ENCODE results near the gene BET1L.
"Not testable (repeated sequence)": the region's sequence is repeated elsewhere in the genome, so short reads cannot be mapped to it uniquely, and the experiment has no call there.

Gene BET1L

GRCh38 chr11:197741-198235, 9.4 kb downstream of the BET1L start:
- no peaks in the 10 kb centered on the region for H3K36me3 ChIP-seq (ENCODE audit: insufficient read depth, low read length)
- H4K20me1 ChIP-seq (ENCODE audit: insufficient read depth, low read length, poor library complexity, severe bottlenecking), result no peaks in the 10 kb centered on the region
- no peaks in the 10 kb centered on the region for H3K9me2 ChIP-seq (replicated peaks; ENCODE audit: low read depth, low read length)
- H2AFZ ChIP-seq (ENCODE audit: low read length), result no peak overlapping the region
- no peak overlapping the region for H3K9ac ChIP-seq (ENCODE audit: low read depth, low read length, poor library complexity, severe bottlenecking)
- H3K4me3 ChIP-seq (ENCODE audit: low read length, poor library complexity, severe bottlenecking), result no peak overlapping the region
- H3K4me1 ChIP-seq (ENCODE audit: insufficient read depth, low read length, poor library complexity, severe bottlenecking), result peaks cover 11% of the 10 kb centered on the region
- no peaks in the 10 kb centered on the region for H3K27me3 ChIP-seq (ENCODE audit: insufficient read depth, low read length, poor library complexity, severe bottlenecking)
- no peak overlapping the region for H3K4me2 ChIP-seq (ENCODE audit: low read depth, low read length, poor library complexity, severe bottlenecking)
- H3K9me3 ChIP-seq (ENCODE audit: insufficient read depth, low read depth, low read length), result no peaks in the 10 kb centered on the region
- H3K79me2 ChIP-seq (ENCODE audit: insufficient read depth, low read length), result no peaks in the 10 kb centered on the region
- TF ChIP-seq EZH2phosphoT487 (IDR thresholded peaks at IDR 0.05; ENCODE audit: borderline replicate concordance) (no peak), CTCF (conservative IDR thresholded peaks at IDR 0.05; ENCODE audit: low read length) (no peak)
- no peaks in the 10 kb centered on the region for H3F3A ChIP-seq (ENCODE audit: low read depth)

DNA sequence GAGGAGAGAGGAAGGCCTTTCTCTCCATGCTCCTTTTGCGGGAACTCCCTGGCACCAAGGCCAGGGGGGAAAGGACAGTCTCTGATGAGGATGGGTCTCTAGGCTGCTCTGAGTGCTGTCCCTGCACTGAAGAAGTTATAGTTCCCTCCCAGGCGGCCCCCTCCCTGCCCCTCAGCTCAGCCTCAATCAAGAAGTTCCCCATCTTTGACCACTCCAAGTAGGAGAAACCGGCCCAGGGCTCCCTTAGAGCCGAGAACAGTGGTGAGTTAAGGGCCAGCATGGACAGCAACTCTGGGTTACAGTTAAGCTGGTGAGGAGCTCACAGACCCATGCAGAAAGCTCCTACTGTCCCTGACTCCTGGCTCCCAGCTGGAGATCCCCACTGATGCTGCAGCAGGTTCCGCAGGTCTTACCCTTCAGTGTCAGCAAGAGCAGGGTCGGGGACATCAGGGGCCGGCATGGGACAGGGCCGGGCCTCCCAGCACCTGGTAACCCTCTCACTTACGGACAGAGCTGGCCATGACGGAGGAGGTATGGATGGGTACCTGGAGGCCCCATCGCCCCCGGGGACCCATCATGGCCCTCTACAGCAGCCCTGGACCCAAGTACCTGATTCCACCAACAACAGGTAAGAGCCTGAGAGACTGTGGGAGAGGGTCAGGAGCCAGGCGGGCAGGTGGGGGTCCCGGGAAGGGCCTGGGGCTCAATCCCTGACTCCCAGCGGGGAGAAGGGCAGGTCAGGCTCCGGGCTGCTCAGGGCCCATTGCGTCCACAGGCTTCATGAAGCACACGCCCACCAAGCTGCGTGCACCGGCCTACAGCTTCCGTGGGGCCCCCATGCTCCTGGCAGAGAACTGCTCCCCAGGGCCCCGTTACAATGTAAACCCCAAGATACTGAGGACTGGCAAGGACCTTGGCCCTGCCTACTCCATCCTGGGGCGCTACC, 10.1 kb downstream of the BET1L start:
- Histone ChIP-seq H3K36me3 (ENCODE audit: insufficient read depth, low read length) (no peaks in the 10 kb centered on the region), H3K9me3 (ENCODE audit: insufficient read depth, low read depth, low read length) (no peaks in the 10 kb centered on the region), H3K4me2 (ENCODE audit: low read depth, low read length, poor library complexity, severe bottlenecking) (no peak overlapping the region), H2AFZ (ENCODE audit: low read length) (no peak overlapping the region), H3K9me2 (replicated peaks; ENCODE audit: low read depth, low read length) (no peaks in the 10 kb centered on the region), H3K4me1 (ENCODE audit: insufficient read depth, low read length, poor library complexity, severe bottlenecking) (peaks cover 7% of the 10 kb centered on the region), H3K79me2 (ENCODE audit: insufficient read depth, low read length) (no peaks in the 10 kb centered on the region), H3K4me3 (ENCODE audit: low read length, poor library complexity, severe bottlenecking) (no peak overlapping the region), H3K27me3 (ENCODE audit: insufficient read depth, low read length, poor library complexity, severe bottlenecking) (no peaks in the 10 kb centered on the region), H4K20me1 (ENCODE audit: insufficient read depth, low read length, poor library complexity, severe bottlenecking) (no peaks in the 10 kb centered on the region), H3K9ac (ENCODE audit: low read depth, low read length, poor library complexity, severe bottlenecking) (no peak overlapping the region), H3F3A (ENCODE audit: low read depth) (no peaks in the 10 kb centered on the region)
- TF ChIP-seq EZH2phosphoT487 (IDR thresholded peaks at IDR 0.05; ENCODE audit: borderline replicate concordance), result no peak
- TF ChIP-seq CTCF (conservative IDR thresholded peaks at IDR 0.05; ENCODE audit: low read length), result no peak

DNA sequence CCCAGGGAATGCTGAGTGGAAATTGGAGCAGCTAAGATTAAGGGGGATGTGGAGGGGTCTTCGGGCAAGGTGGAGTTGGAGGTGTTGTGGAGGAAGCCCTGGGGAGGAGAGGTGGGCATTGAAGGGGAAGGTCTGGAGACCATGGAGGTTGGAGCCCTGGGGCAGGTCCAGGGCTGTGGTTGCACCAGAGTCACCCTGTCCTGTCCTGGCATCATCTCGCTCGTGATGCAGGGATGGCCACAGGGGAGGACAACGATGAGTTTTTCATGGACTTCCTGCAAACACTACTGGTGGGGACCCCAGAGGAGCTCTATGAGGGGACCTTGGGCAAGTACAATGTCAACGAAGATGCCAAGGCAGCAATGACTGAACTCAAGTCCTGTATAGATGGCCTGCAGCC, 13.7 kb downstream of the BET1L start:
- H3F3A ChIP-seq (ENCODE audit: low read depth); H3K4me1 ChIP-seq (ENCODE audit: insufficient read depth, low read length, poor library complexity, severe bottlenecking); H3K4me3 ChIP-seq (ENCODE audit: low read length, poor library complexity, severe bottlenecking); H3K9me3 ChIP-seq (ENCODE audit: insufficient read depth, low read depth, low read length); H3K79me2 ChIP-seq (ENCODE audit: insufficient read depth, low read length); H3K4me2 ChIP-seq (ENCODE audit: low read depth, low read length, poor library complexity, severe bottlenecking); H2AFZ ChIP-seq (ENCODE audit: low read length); H3K27me3 ChIP-seq (ENCODE audit: insufficient read depth, low read length, poor library complexity, severe bottlenecking); H3K9ac ChIP-seq (ENCODE audit: low read depth, low read length, poor library complexity, severe bottlenecking); H4K20me1 ChIP-seq (ENCODE audit: insufficient read depth, low read length, poor library complexity, severe bottlenecking); H3K36me3 ChIP-seq (ENCODE audit: insufficient read depth, low read length); H3K9me2 ChIP-seq (replicated peaks; ENCODE audit: low read depth, low read length): not testable (repeated sequence)

DNA sequence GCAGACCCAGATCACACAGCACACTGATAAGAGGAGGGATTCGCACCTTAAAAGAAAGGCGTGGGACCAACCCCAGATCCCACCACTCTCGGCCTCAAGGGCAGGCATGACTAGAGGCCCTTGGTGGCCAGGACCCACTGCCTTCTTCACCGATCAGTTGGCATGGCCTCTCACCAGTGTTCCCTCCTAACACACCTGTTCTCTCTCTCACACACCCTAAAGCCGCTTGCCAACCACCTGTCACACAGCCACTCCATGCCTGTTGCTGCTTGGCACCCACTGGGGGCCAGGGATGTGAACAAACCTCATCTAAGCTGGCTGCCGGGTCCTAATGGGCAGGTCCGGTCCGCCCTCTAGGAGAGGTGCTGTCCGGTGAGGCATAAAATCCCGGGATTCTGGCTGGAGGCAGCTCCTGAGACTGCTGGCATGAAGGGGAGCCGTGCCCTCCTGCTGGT, 14.5 kb downstream of the BET1L start, which contains the start of gene SCGB1C1:
Gene SCGB1C1, plus strand, starts transcription at position 405 of the 455 bp plus-strand sequence. Its CDS starts 22 bp downstream, at position 427.
- H4K20me1 ChIP-seq (ENCODE audit: insufficient read depth, low read length, poor library complexity, severe bottlenecking); H2AFZ ChIP-seq (ENCODE audit: low read length); H3F3A ChIP-seq (ENCODE audit: low read depth); H3K9me2 ChIP-seq (replicated peaks; ENCODE audit: low read depth, low read length); H3K9ac ChIP-seq (ENCODE audit: low read depth, low read length, poor library complexity, severe bottlenecking); H3K36me3 ChIP-seq (ENCODE audit: insufficient read depth, low read length); H3K4me3 ChIP-seq (ENCODE audit: low read length, poor library complexity, severe bottlenecking); H3K4me1 ChIP-seq (ENCODE audit: insufficient read depth, low read length, poor library complexity, severe bottlenecking); H3K79me2 ChIP-seq (ENCODE audit: insufficient read depth, low read length); H3K9me3 ChIP-seq (ENCODE audit: insufficient read depth, low read depth, low read length); H3K4me2 ChIP-seq (ENCODE audit: low read depth, low read length, poor library complexity, severe bottlenecking); H3K27me3 ChIP-seq (ENCODE audit: insufficient read depth, low read length, poor library complexity, severe bottlenecking): not testable (repeated sequence)

All from Loucy (cell line).